Pulmonary artery endothelial cell (primary cell): Measurements from ENCODE around the gene SDF2L1. TPM values are rescaled to one million over a fixed set of nuclear protein-coding genes. Genes with fewer than 3 reads are reported as not detected.
"Not testable (repeated sequence)": the region's sequence is repeated elsewhere in the genome, so short reads cannot be mapped to it uniquely, and the experiment has no call there.

ENCODE experiments used
- DNase-seq: peaks from one replicate; pipeline ENCODE4 v3.0.0-alpha.2; 2011; ENCODE audit warnings: low read depth, low spot score
- total RNA-seq: library from RNA; depleted of rRNA; stranded (reverse); fragments of >200 nt; gene quantifications from 2 replicates; pipeline ENCODE4 v1.2.3, GENCODE V29; 2014

SDF2L1 gene
- total RNA-seq, 1 donor from 2014 or later, result 54.4 TPM

- DNase-seq, result no peak
These were observed 19.9 kb downstream of the SDF2L1 start for GRCh38 chr22:21661991-21662390.

GRCh38 chr22:21663738-21664137 lies 21.6 kb downstream of the SDF2L1 start:
- no peak for DNase-seq

GRCh38 chr22:21665047-21665851 lies 23.1 kb downstream of the SDF2L1 start:
- no peak for DNase-seq

GRCh38 chr22:21666786-21667185 lies 24.7 kb downstream of the SDF2L1 start:
- DNase-seq, result no peak

- DNase-seq, result no peak
These were observed 26.9 kb downstream of the SDF2L1 start for GRCh38 chr22:21669026-21669425.

- no peak for DNase-seq
These were observed 30.1 kb downstream of the SDF2L1 start for GRCh38 chr22:21672107-21672629.

- no peak for DNase-seq
These were observed 31.6 kb downstream of the SDF2L1 start for GRCh38 chr22:21673534-21674321.

GRCh38 chr22:21674638-21675245 lies 32.6 kb downstream of the SDF2L1 start:
- DNase-seq, result no peak

- no peak for DNase-seq
These were observed 35.7 kb downstream of the SDF2L1 start for GRCh38 chr22:21677606-21678443.

GRCh38 chr22:21678842-21679241 lies 36.7 kb downstream of the SDF2L1 start:
- DNase-seq, result not testable (repeated sequence)

GRCh38 chr22:21679383-21679782 lies 37.3 kb downstream of the SDF2L1 start:
- DNase-seq, result no peak

GRCh38 chr22:21680830-21681565 lies 38.9 kb downstream of the SDF2L1 start:
- DNase-seq, result no peak

- no peak for DNase-seq
These were observed 39.7 kb downstream of the SDF2L1 start for GRCh38 chr22:21681566-21682370.

- no peak for DNase-seq
These were observed 40.5 kb downstream of the SDF2L1 start for GRCh38 chr22:21682385-21683175.

- DNase-seq, result no peak
These were observed 41.3 kb downstream of the SDF2L1 start for GRCh38 chr22:21683401-21683811.

- no peak for DNase-seq
These were observed 42.5 kb downstream of the SDF2L1 start for GRCh38 chr22:21684492-21685163.

- DNase-seq, result no peak
These were observed 43.0 kb downstream of the SDF2L1 start for GRCh38 chr22:21685164-21685513.

- DNase-seq, result no peak
These were observed 44.1 kb downstream of the SDF2L1 start for GRCh38 chr22:21686193-21686608.
